K562 (cell line): Measurements from ENCODE around the gene RNF25.

Experiments used
- ATF1 ChIP-seq, 2 experiments: fragments of 450-650 bp in 1 of 2; IDR thresholded peaks; 2 replicates each; pipeline ENCODE4 v1.6.1; 2016; ENCODE audit warnings: missing compliant biosample characterization in 1 of 2, missing genetic modification characterization in 1 of 2
- CCNT2 ChIP-seq: IDR thresholded peaks from 2 replicates; pipeline ENCODE4 v1.6.1; 2011; ENCODE audit warnings: borderline replicate concordance, low read depth, mild to moderate bottlenecking, moderate library complexity, mixed read lengths, low read length; ENCODE audit not compliant: insufficient read length; ENCODE audit errors: extremely low read depth
- ELF1 ChIP-seq: fragments of 200-800 bp; sonication (Bioruptor generic); IDR thresholded peaks from 2 replicates; pipeline ENCODE4 v1.6.1; 2016; ENCODE audit warnings: missing genetic modification characterization, missing compliant biosample characterization
- MAX ChIP-seq: sonication (generic); formaldehyde crosslinking; IDR thresholded peaks from 2 replicates; pipeline ENCODE4 v1.9.0; 2022; ENCODE audit warnings: mild to moderate bottlenecking, missing genetic modification reagents
- NR1H2 ChIP-seq: sonication (generic); formaldehyde crosslinking; IDR thresholded peaks from 2 replicates; pipeline ENCODE4 v1.4.0; 2020; ENCODE audit warnings: mild to moderate bottlenecking, missing genetic modification reagents
- POLR2A ChIP-seq: fragments of 450-650 bp; conservative IDR thresholded peaks from 2 replicates; pipeline ENCODE4 v1.6.1; 2016
- ZFX ChIP-seq: sonication (generic); formaldehyde crosslinking; IDR thresholded peaks from 2 replicates; pipeline ENCODE4 v1.8.0; 2022; ENCODE audit warnings: mild to moderate bottlenecking, missing genetic modification reagents, moderate library complexity

- TF ChIP-seq POLR2A (no peak), ZFX (CRISPR knock-in tag) (no peak), MAX (CRISPR knock-in tag) (no peak), ELF1 (tag) (no peak), ATF1 (CRISPR knock-in tag; IDR thresholded peaks at IDR 0.05) (no peak), ATF1 (tag; IDR thresholded peaks at IDR 0.05) (no peak), CCNT2 (no peak), NR1H2 (CRISPR knock-in tag) (no peak)
Measured at GRCh38 chr2:218627939-218628338, 43.9 kb downstream of the RNF25 start.
